Measurements from ENCODE around the gene HIP1R. TPM values are rescaled to one million over a fixed set of nuclear protein-coding genes. Genes with fewer than 3 reads are reported as not detected.
A peak's percentile ranks its signal among the peaks of the same experiment; 100 is the strongest.

Gene HIP1R, protein sequence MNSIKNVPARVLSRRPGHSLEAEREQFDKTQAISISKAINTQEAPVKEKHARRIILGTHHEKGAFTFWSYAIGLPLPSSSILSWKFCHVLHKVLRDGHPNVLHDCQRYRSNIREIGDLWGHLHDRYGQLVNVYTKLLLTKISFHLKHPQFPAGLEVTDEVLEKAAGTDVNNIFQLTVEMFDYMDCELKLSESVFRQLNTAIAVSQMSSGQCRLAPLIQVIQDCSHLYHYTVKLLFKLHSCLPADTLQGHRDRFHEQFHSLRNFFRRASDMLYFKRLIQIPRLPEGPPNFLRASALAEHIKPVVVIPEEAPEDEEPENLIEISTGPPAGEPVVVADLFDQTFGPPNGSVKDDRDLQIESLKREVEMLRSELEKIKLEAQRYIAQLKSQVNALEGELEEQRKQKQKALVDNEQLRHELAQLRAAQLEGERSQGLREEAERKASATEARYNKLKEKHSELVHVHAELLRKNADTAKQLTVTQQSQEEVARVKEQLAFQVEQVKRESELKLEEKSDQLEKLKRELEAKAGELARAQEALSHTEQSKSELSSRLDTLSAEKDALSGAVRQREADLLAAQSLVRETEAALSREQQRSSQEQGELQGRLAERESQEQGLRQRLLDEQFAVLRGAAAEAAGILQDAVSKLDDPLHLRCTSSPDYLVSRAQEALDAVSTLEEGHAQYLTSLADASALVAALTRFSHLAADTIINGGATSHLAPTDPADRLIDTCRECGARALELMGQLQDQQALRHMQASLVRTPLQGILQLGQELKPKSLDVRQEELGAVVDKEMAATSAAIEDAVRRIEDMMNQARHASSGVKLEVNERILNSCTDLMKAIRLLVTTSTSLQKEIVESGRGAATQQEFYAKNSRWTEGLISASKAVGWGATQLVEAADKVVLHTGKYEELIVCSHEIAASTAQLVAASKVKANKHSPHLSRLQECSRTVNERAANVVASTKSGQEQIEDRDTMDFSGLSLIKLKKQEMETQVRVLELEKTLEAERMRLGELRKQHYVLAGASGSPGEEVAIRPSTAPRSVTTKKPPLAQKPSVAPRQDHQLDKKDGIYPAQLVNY
- polyA plus RNA-seq (2013, experiment 1 of 2), result 11.2 TPM
- 8.2 TPM for polyA plus RNA-seq (2013, experiment 2 of 2)

DNA sequence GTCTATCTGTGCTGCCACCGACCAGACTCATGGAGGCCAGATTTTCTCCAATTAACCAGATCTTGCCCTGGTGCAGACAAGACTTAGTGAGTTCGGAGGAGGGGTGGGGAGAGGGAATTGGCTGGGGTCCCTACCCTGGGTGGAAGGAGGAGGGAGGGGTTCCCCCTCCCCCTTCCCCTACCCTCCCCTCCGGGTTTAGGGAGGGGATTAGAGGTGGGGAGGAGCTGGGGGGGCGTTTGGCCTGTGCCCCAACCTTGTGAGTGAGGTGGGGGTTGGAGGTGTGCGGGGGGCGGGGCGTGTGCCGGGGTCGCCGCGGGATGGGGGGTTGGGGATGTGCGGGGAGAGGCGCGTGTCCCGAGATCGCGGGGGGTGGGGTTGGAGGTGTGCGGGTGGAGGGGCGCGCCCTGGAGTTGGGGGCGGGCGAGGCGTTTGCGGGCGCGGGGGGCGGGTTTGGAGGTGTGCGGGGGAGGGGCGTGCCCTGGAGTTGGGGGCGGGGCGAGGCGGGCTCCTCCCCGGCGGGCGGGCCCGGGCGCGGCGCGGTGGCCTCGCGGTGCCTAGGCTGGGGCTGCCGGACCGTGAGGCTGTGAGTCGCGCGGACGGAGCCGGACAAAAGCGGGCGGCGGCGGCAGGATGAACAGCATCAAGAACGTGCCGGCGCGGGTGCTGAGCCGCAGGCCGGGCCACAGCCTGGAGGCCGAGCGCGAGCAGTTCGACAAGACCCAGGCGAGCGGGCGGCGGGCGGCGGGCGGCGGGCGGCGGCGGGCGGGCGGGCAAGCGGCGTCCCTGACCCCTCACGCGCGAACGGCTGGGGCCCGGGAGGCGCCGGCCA, at the start of gene HIP1R:
Gene HIP1R, plus strand, starts transcription at position 537 of the 829 bp plus-strand sequence. Its CDS starts 94 bp downstream, at position 631.
- Histone ChIP-seq H3K9me3 (ENCODE audit: control insufficient read depth, low read length) (no peaks in the 10 kb centered on the region), H3K27ac (ENCODE audit: low read depth, low read length, severe bottlenecking) (peak within 1 kb of the TSS; percentile 46), H3K4me3 (ENCODE audit: extremely low read depth, insufficient read depth, low read length, poor library complexity, severe bottlenecking) (peak within 1 kb of the TSS; percentile 53), H3K36me3 (ENCODE audit: control insufficient read depth, insufficient read depth, low read length) (no peaks in the 10 kb centered on the region), H3K4me1 (ENCODE audit: control insufficient read depth, insufficient read depth, low read length, poor library complexity, severe bottlenecking) (no peaks in the 10 kb centered on the region)
- 0 to 1% methylated on average over 28 to 33 of the region's 85 CpGs for WGBS, 2 experiments (ENCODE audit: insufficient coverage in 2 of 2)

DNA sequence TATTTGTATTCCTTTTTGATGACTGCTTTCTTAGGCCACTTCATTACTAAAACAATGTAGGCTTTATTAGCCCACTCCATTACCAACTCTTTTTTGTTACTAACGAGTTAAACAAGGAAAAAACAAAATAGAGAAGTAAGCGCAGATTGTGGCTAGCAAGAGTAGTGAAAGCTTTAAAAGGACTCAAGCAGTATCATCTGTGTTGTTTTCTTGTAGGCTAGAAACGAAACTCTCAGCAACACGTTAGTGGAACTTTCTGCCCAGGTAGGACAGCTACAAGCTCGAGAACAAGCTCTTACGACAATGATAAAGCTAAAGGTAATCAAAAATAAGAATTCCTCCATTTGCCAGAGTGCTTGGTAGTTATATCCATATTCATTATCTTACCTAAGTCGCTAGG, 49.8 kb upstream of the HIP1R start:
- H3K4me1 ChIP-seq (ENCODE audit: control insufficient read depth, insufficient read depth, low read length, poor library complexity, severe bottlenecking), result peaks cover 3% of the 10 kb centered on the region
- H3K36me3 ChIP-seq (ENCODE audit: control insufficient read depth, insufficient read depth, low read length), result no peaks in the 10 kb centered on the region
- no peak overlapping the region for H3K27ac ChIP-seq (ENCODE audit: low read depth, low read length, severe bottlenecking)
- H3K9me3 ChIP-seq (ENCODE audit: control insufficient read depth, low read length), result no peaks in the 10 kb centered on the region
- 88 to 95% methylated on average over 3 to 6 of the region's 7 CpGs for WGBS, 2 experiments (ENCODE audit: insufficient coverage in 2 of 2)
- no peak overlapping the region for H3K4me3 ChIP-seq (ENCODE audit: extremely low read depth, insufficient read depth, low read length, poor library complexity, severe bottlenecking)

- no peaks in the 10 kb centered on the region for H3K36me3 ChIP-seq (ENCODE audit: control insufficient read depth, insufficient read depth, low read length)
- WGBS, 2 experiments (ENCODE audit: insufficient coverage in 2 of 2), result 100% methylated on average over 1 to 2 of the region's 4 CpGs
- H3K9me3 ChIP-seq (ENCODE audit: control insufficient read depth, low read length), result no peaks in the 10 kb centered on the region
- no peak overlapping the region for H3K27ac ChIP-seq (ENCODE audit: low read depth, low read length, severe bottlenecking)
- H3K4me1 ChIP-seq (ENCODE audit: control insufficient read depth, insufficient read depth, low read length, poor library complexity, severe bottlenecking), result peaks cover 7% of the 10 kb centered on the region
- H3K4me3 ChIP-seq (ENCODE audit: extremely low read depth, insufficient read depth, low read length, poor library complexity, severe bottlenecking), result no peak overlapping the region
These were observed 46.9 kb upstream of the HIP1R start for GRCh38 chr12:122788387-122788786.

DNA sequence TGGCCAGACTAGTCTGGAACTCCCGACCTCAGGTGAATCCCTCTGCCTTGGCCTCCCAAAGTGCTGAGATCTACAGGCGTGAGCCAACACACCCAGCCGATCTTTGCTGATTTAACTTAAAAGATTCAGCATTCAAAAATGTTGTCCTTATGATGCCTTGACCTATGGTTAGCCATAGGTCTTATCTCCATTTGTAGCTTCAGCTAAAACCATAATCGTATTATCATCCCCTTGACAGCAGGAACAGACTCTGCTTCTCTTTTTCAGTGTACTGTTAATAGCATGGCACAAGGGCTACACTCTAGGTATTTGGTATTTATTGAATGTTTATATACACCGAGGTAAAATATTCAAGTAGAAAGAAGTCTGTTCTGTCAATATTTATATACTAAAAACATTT, 45.6 kb upstream of the HIP1R start:
- Histone ChIP-seq H3K36me3 (ENCODE audit: control insufficient read depth, insufficient read depth, low read length) (no peaks in the 10 kb centered on the region), H3K4me1 (ENCODE audit: control insufficient read depth, insufficient read depth, low read length, poor library complexity, severe bottlenecking) (peaks cover 7% of the 10 kb centered on the region), H3K27ac (ENCODE audit: low read depth, low read length, severe bottlenecking) (no peak overlapping the region), H3K9me3 (ENCODE audit: control insufficient read depth, low read length) (no peaks in the 10 kb centered on the region), H3K4me3 (ENCODE audit: extremely low read depth, insufficient read depth, low read length, poor library complexity, severe bottlenecking) (no peak overlapping the region)
- 85 to 95% methylated on average over 3 of the region's 5 CpGs for WGBS, 2 experiments (ENCODE audit: insufficient coverage in 2 of 2)

GRCh38 chr12:122790393-122791075, 44.7 kb upstream of the HIP1R start:
- Histone ChIP-seq H3K9me3 (ENCODE audit: control insufficient read depth, low read length) (no peaks in the 10 kb centered on the region), H3K4me3 (ENCODE audit: extremely low read depth, insufficient read depth, low read length, poor library complexity, severe bottlenecking) (no peak overlapping the region), H3K27ac (ENCODE audit: low read depth, low read length, severe bottlenecking) (no peak overlapping the region), H3K36me3 (ENCODE audit: control insufficient read depth, insufficient read depth, low read length) (no peaks in the 10 kb centered on the region), H3K4me1 (ENCODE audit: control insufficient read depth, insufficient read depth, low read length, poor library complexity, severe bottlenecking) (peaks cover 7% of the 10 kb centered on the region)
- 62 to 70% methylated on average over 2 to 3 of the region's 5 CpGs for WGBS, 2 experiments (ENCODE audit: insufficient coverage in 2 of 2)

DNA sequence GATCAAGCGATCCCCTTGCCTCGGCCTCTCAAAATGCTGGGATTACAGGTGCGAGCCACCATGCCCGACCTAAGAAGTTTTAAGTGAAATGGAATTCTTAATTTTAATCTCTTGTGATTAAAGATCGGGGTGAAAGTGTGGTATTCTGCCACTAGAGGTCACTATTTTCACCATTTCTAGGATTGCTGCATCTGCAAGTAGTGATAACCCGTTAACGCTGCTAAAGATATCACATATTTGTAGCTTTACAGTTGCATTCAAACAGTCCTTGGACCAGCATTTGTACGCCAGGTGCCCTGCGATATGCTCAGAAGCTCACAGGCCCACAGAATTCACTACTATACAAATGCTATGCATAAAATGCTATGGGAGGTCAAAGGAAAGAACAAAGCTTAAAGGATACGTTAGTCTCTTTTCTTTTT, 41.6 kb upstream of the HIP1R start:
- WGBS, 2 experiments (ENCODE audit: insufficient coverage in 2 of 2), result 31 to 32% methylated on average over 5 to 8 of the region's 10 CpGs
- H3K36me3 ChIP-seq (ENCODE audit: control insufficient read depth, insufficient read depth, low read length), result no peaks in the 10 kb centered on the region
- H3K4me1 ChIP-seq (ENCODE audit: control insufficient read depth, insufficient read depth, low read length, poor library complexity, severe bottlenecking), result peaks cover 7% of the 10 kb centered on the region
- H3K9me3 ChIP-seq (ENCODE audit: control insufficient read depth, low read length), result no peaks in the 10 kb centered on the region
- H3K27ac ChIP-seq (ENCODE audit: low read depth, low read length, severe bottlenecking), result no peak overlapping the region
- H3K4me3 ChIP-seq (ENCODE audit: extremely low read depth, insufficient read depth, low read length, poor library complexity, severe bottlenecking), result no peak overlapping the region

DNA sequence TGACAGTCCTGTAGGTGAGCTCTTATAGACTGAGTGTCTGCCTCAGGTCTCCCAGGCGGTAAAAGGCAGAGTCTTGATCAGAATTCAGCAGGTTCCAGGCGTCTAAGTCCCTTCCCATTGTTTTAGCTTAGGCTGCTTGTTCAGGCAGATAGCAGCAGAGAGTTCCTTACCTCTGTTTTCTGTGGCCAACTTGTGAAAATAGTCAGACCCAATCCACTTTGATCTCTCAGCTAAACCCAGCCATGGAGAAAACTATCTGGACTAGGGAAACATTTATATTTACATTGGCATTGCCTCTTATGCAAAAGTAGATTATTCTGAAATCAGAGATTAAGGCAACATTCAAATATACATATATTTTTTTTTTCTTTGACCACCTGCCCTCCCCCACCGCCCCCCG, 39.5 kb upstream of the HIP1R start:
- Histone ChIP-seq H3K27ac (ENCODE audit: low read depth, low read length, severe bottlenecking) (no peak overlapping the region), H3K4me1 (ENCODE audit: control insufficient read depth, insufficient read depth, low read length, poor library complexity, severe bottlenecking) (peaks cover under 1% of the 10 kb centered on the region), H3K9me3 (ENCODE audit: control insufficient read depth, low read length) (no peaks in the 10 kb centered on the region), H3K36me3 (ENCODE audit: control insufficient read depth, insufficient read depth, low read length) (no peaks in the 10 kb centered on the region), H3K4me3 (ENCODE audit: extremely low read depth, insufficient read depth, low read length, poor library complexity, severe bottlenecking) (no peak overlapping the region)
- WGBS, 2 experiments (ENCODE audit: insufficient coverage in 2 of 2), result 80 to 86% methylated on average over 1 to 2 of the region's 4 CpGs

DNA sequence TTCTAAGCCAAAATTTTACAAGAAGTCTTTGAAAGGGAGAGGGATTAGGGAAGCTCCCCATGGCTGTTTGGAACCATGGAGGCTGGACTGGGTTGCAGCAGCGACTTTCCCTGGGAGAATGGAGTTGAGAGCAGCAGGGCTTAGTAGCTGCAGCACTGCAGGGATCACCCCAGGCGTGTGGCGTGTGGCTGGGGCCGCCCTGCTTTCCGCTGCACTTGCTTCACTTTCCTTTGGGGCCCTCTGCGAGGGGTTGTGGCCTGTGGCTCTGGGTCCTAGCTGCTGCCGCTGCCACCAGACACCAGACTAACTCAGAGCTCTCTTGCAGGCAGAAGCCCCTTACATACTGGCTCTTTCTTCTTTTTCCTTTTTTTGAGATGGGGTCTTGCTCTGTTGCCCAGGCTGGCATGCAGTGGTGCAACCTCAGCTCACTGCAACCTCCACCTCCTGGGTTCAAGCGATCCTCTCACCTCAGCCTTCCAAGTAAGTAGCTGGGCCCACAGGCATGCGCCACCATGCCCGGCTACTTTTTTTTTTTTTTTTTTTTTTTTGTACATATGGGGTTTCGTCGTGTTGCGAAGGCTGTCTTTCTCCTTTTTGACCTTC, 35.5 kb upstream of the HIP1R start:
- Histone ChIP-seq H3K27ac (ENCODE audit: low read depth, low read length, severe bottlenecking) (no peak overlapping the region), H3K36me3 (ENCODE audit: control insufficient read depth, insufficient read depth, low read length) (no peaks in the 10 kb centered on the region), H3K9me3 (ENCODE audit: control insufficient read depth, low read length) (no peaks in the 10 kb centered on the region), H3K4me3 (ENCODE audit: extremely low read depth, insufficient read depth, low read length, poor library complexity, severe bottlenecking) (no peak overlapping the region), H3K4me1 (ENCODE audit: control insufficient read depth, insufficient read depth, low read length, poor library complexity, severe bottlenecking) (no peaks in the 10 kb centered on the region)
- 88 to 90% methylated on average over 7 of the region's 13 CpGs for WGBS, 2 experiments (ENCODE audit: insufficient coverage in 2 of 2)

- WGBS, 2 experiments (ENCODE audit: insufficient coverage in 2 of 2), result 84 to 94% methylated on average over 2 to 3 of the region's 7 CpGs
- Histone ChIP-seq H3K36me3 (ENCODE audit: control insufficient read depth, insufficient read depth, low read length) (no peaks in the 10 kb centered on the region), H3K9me3 (ENCODE audit: control insufficient read depth, low read length) (peaks cover 1% of the 10 kb centered on the region)
These were observed 31.3 kb upstream of the HIP1R start for GRCh38 chr12:122803937-122804336.

More at GRCh38 chr12:122803937-122804336, 31.3 kb upstream of the HIP1R start:
- Histone ChIP-seq H3K27ac (ENCODE audit: low read depth, low read length, severe bottlenecking) (no peak overlapping the region), H3K4me3 (ENCODE audit: extremely low read depth, insufficient read depth, low read length, poor library complexity, severe bottlenecking) (no peak overlapping the region), H3K4me1 (ENCODE audit: control insufficient read depth, insufficient read depth, low read length, poor library complexity, severe bottlenecking) (no peaks in the 10 kb centered on the region)
